ENCODE results near the gene CHD2.

GRCh38 chr15:92971081-92971480, 71.0 kb downstream of the CHD2 start:
- TF ChIP-seq CTCF (IDR thresholded peaks at IDR 0.05; ENCODE audit: insufficient read depth, low read depth, low read length) (no peak), EZH2 (IDR thresholded peaks at IDR 0.05; ENCODE audit: insufficient read depth, low read length) (no peak)

Measured in astrocyte (in vitro differentiated cells and primary cell).